COR-L47 (cell line): ENCODE measurements around the gene TOP3A.

Experiments
- DNase-seq: peaks from one replicate; lab custom pipeline; 2025; lab: John Stamatoyannopoulos, UW

TOP3A gene

GRCh38 chr17:18280249-18280648, 34.5 kb downstream of the TOP3A start:
- DNase-seq, result no peak

GRCh38 chr17:18278867-18279266, 35.9 kb downstream of the TOP3A start:
- no peak for DNase-seq

DNA sequence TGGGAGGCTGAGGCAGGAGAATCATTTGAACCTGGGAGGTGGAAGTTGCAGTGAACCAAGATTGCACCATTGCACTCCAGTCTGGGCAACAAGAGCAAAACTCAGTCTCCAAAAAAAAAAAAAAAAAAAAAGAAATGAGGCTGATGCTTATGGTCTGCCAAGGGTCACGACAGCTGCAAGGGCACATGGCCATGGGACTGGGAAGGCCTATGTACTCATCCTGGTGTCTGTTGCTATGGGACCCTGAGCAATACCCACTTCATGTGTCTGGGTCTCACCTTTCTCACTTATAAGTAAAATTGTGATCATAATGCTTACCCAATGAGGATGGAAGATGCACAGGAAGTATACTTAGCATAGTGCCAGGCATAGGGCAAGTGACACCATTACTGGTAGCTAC, 37.7 kb downstream of the TOP3A start:
- DNase-seq, result no peak

- no peak for DNase-seq
These were observed 44.5 kb downstream of the TOP3A start for GRCh38 chr17:18270046-18270931.

GRCh38 chr17:18267927-18268711, 46.7 kb downstream of the TOP3A start:
- DNase-seq, result no peak

- no peak for DNase-seq
These were observed 47.4 kb downstream of the TOP3A start for GRCh38 chr17:18267366-18267765.

GRCh38 chr17:18263885-18264682, 50.7 kb downstream of the TOP3A start:
- DNase-seq, result no peak

DNA sequence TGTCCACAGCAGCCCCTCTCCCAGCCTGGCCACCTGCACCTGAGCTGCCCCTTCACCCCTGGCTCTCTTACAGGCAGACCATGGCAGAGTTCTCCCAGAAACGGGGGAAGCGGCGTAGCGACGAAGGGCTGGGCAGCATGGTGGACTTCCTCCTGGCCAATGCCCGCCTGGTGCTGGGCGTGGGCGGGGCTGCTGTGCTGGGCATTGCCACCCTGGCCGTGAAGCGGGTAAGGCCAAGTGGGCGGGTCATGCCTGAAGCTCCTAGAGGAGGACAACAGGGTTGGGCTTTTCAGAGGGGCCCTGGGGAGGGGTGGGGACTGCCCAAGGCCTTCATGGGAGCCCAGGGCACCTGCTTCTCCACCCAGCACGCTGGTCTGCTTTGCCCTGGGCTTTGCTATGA, 52.2 kb downstream of the TOP3A start:
- DNase-seq, result no peak

GRCh38 chr17:18262111-18262510, 52.7 kb downstream of the TOP3A start:
- no peak for DNase-seq

- no peak for DNase-seq
These were observed 53.1 kb downstream of the TOP3A start for GRCh38 chr17:18261659-18262058.

DNA sequence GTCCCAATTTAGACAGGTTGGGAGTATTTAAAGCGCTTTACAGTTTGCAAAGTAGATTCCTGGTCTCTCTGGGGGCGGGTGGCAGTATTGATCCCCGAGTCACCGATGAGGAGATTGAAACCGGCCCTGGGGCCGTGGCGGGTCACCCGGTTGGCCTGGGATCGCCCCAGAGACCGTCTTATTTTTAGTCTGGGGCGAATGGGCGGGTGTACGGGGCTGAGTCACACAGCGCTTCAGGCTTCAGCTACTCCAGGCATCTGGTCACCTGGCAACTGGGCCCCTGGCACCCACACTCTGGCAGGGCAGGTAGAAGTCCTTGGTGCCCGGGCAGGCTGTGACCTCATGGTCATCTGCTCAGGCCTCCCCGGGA, 53.7 kb downstream of the TOP3A start:
- DNase-seq, result no peak

DNA sequence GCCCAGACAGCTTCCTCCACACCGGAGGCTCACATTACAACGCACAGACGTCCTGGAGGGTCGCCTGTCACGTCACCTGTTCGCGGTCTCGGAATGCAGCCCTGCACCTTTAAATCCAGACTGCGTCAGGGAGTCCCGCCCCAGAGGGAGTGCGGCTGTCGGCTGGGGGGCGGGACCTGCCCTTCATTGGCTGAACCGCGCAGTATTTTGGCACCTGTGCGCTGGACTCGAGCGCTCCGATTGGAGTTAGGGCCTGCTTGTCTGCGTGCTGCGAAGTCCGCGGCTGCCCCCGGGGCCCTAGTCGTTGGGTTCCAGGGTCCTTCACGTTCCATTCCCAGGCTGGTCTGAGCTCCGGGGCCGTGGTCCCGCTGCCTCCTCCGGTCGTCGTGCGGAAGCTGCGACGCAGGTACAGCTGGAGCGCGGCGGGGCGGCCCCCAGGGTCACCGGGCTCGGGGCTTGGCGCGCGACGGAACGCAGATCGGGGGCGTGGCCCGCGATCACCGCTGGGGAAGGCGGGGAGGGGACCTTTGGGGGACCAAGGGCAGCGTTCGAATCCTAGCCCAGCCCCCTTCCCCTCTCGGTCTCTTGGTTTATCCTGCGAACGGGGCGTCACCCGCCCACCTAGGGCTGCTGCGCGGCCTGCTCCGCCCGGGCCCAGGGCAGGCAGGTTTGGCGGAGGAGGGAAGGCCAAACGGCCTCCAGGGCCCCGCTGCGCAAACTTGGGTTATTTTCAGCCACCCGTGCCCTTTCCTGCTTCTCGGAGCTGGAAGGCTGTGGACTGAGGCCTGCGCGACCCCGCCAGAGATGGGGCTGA, 54.3 kb downstream of the TOP3A start, which contains the start of gene MIEF2:
MIEF2 (plus strand) TSS at position 331 of the 814 bp plus-strand sequence. CDS start 2,059 bp downstream, outside the sequence.
- DNase-seq, result peak; percentile 84

GRCh38 chr17:18259621-18260331, 55.0 kb downstream of the TOP3A start:
- no peak for DNase-seq

- DNase-seq, result no peak
These were observed 56.3 kb downstream of the TOP3A start, which contains the start of gene FLII for GRCh38 chr17:18258356-18259038. TSS of gene FLII (minus strand) at chr17:18258738. CDS start at chr17:18258690, 48 bp downstream.

DNA sequence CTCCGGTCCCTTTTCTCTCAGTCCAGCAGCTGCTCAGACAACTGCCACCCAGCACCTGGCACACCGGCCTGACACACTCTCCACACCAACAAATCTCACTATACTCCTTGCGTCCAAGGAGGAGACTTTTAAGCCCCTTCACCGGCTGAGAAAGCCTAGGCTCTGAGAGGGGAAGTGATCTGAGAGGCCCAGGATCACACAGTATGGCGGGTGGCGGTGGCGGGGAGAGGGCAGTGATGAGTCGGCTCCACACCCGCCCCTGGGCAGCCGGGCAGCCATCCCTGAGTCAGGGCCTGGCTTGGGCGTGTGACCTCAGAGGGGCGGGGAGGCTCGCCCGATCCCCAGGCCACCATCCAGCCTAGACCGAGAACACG, 56.8 kb downstream of the TOP3A start:
- DNase-seq, result no peak

- no peak for DNase-seq
These were observed 57.4 kb downstream of the TOP3A start for GRCh38 chr17:18257268-18257981.

DNA sequence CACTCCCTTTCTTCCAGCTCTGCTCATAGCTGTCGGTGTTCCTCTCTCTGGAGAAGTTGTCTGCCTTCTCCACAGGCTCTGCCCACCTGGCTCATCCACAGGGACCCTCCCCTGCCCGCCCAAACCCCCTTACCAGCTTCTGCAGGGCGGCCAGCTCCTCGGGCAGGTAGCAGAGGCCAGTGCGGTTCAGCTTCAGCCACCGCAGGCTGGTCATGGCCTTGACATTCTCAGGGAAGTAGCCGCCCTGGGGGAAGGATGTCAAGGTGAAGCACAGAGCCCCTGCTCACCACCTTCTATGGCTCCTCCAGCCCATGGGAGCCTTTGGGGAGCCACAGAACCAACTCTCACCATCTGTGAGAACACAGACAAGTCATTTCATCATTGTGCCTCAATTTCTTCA, 58.0 kb downstream of the TOP3A start:
- DNase-seq, result no peak

- DNase-seq, result no peak
These were observed 58.4 kb downstream of the TOP3A start for GRCh38 chr17:18256351-18256750.

DNA sequence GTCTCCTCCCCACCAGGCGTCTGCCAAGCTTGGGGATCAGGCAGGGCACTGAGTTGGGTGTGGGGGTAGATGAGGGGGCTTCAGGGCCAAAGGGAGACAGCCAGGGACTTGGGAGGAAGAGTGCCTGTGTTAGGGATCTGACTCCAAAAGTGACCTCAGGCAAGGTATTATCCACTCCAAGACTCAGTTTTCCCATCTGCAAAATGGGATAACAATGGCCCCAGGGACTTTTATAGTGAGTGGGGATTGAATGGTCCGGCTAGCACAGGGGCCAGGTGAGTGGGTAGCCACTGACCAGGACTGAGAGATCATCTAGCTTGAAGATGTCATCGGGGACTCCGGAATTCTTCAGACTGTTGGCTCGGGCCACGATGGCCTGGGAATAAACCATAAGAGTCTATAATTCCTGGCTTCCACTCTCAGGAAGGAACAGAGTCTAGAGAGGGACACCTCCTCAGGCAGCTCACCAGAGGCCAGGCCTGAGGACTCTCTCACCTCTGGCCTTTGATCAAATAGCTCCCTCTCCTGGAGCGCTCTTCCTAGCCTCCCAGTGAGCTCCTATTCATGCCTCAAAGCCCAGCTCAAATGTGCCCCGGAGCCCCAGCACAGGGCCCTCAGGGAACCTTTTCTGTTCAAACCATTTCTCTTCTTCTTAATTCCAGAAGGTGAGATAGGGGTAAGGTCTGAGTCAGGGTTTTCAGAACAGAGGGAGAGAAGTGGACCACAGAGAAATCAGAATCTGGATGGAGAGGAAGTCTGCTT, 59.7 kb downstream of the TOP3A start:
- DNase-seq, result no peak
